GM21825 (cell line): ENCODE data around the gene CNKSR1.

Experiments
- ATAC-seq: cut with Tn5 transposase; IDR thresholded peaks from one replicate; pipeline ENCODE4 v1.9.1; 2021; ENCODE audit warnings: mild to moderate bottlenecking, moderate library complexity; ENCODE audit not compliant: unreplicated experiment

CNKSR1 gene

GRCh38 chr1:26184086-26184485 lies 6.8 kb downstream of the CNKSR1 start:
- no peak for ATAC-seq

- no peak for ATAC-seq
These were observed 7.6 kb downstream of the CNKSR1 start for GRCh38 chr1:26184883-26185282.

- no peak for ATAC-seq
These were observed 10.6 kb downstream of the CNKSR1 start for GRCh38 chr1:26187882-26188281.

DNA sequence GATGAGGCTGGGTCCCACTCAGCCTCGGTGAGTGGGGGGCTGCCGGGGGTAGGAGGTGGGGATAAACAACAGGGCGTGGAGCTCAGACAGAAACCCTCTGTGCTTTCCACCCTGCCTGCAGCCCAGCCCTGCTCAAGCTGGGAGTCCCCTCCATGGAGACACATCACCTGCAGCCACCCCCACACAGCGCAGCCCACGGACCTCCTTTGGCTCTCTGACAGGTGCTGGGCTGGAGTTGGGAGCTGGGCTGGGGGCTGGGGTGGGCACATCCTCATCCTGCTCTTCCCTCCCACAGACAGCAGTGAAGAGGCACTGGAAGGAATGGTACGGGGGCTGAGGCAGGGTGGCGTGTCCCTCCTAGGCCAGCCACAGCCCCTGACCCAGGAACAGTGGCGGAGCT lies 11.2 kb downstream of the CNKSR1 start:
- no peak for ATAC-seq

- ATAC-seq, result no peak
These were observed 12.0 kb downstream of the CNKSR1 start for GRCh38 chr1:26189331-26189730.

DNA sequence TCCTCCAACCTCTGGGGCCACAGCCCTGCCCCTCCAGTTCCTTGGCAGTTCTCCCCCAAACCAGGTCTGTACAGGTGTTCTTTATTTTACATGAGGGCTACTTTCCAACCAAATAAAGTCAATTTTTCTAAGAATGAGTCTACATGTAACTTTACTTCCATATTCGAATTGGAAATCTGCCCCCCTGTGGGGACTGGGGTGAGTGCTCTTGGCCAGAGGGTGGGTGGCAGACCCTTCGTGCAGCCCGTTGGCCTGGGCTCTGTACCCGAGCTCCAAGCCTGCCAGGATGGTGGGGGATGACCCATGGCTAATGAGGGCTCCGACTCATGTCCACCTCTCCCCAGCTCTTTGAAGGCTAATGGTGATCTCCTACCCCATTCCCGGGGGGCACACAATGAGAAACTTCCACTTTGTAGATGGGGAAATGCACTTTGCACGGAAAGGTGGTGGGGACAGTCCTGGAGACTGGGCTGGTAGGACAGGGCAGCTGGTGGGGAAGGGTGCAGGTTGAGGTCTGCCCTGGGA lies 12.5 kb downstream of the CNKSR1 start:
- no peak for ATAC-seq

GRCh38 chr1:26190373-26190987 lies 13.2 kb downstream of the CNKSR1 start, which contains the start of gene CATSPER4:
TSS of gene CATSPER4 (plus strand) at chr1:26190602. CDS start at chr1:26190628, 26 bp downstream.
- no peak for ATAC-seq

- ATAC-seq, result no peak
These were observed 14.4 kb downstream of the CNKSR1 start for GRCh38 chr1:26191739-26192138.

GRCh38 chr1:26195805-26196204 lies 18.5 kb downstream of the CNKSR1 start:
- no peak for ATAC-seq

GRCh38 chr1:26197301-26197700 lies 20.0 kb downstream of the CNKSR1 start:
- ATAC-seq, result no peak

DNA sequence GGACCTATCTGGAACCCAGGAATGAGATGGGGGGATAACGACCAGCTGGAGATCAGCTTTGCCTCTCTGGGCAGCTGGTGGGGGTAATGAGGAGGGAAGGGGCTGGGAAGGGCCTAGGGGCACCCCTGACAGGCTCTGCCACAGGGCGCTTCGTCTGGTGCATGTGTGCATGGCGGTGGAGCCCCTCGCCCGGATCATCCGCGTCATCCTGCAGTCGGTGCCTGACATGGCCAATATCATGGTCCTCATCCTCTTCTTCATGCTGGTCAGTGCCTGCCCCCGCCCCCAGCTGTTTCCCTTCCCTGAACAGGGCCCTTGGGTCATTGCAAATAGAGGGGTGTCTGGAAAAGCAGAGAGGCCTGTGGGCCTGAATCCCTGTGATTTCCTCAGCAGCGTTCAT lies 20.5 kb downstream of the CNKSR1 start:
- no peak for ATAC-seq

GRCh38 chr1:26200413-26200812 lies 23.1 kb downstream of the CNKSR1 start:
- ATAC-seq, result no peak

GRCh38 chr1:26203642-26204318 lies 26.5 kb downstream of the CNKSR1 start:
- ATAC-seq, result no peak

DNA sequence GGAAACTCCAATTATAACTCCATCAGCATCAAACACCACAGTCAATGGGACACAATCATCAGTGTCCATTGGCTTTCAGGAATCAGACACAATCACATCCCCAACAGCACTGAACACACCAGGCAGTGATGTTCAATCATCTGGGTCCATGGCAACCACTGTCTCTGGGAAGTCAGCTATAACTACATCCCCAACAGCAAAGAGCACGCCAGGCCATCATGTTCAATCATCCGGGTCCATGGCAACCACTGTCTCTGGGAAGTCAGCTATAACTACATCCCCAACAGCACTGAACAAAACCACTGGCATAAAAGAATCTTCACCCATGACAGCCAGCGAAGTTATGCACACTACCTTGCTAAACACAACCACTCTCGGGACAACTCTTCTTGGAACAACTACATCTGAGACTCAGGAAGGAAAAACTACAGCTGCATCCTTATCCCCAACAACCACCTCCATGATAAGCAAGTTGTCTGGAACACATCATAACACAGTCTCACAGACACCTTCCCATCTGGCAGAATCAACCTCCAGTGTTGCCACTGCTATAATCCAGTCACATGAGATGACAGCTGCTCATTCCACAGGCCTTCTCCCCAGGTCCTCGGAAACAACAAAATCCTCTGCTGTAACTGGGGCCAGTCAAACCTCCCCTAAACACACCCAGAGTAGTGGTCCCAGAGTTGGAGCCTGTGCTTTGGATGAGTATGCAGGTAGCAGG lies 33.0 kb downstream of the CNKSR1 start:
- no peak for ATAC-seq

DNA sequence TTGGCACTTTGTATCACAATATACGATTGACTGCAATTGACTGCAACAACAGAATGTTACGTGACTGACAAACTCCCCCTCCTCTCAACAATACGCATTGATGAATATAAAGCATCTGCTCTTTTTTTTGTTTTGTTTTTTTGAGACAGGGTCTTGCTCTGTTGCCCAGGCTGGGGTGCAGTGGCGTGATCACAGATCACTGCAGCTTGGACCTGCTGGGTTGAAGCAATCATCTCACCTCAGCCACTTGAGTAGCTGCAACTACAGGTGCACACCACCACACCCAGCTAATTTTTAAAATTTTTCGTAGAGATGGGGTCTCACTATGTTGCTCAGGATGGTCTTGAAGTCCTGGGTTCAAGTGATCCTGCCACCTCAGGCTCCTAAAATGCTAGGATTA lies 35.4 kb downstream of the CNKSR1 start:
- ATAC-seq, result no peak

GRCh38 chr1:26213335-26213905 lies 36.1 kb downstream of the CNKSR1 start:
- no peak for ATAC-seq

DNA sequence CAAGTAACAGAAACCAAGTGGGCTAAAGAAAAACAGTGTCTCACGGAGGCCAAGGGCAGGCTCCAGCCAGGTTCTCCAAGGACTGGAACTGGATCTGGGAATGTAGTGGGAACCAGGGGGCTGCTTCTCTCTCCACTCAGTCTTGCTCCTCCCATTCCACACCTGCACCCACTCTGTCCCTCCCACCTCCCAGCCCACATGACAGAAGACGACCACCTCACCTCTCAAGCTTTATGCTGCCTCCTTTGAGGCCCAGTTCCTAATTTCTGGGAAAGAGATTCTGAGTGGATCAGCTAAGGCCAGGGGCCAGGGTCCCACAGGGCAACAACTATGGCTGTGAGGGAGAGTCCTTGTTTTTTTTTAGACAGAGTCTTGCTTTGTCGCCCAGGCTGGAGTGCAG lies 38.0 kb downstream of the CNKSR1 start:
- ATAC-seq, result no peak

DNA sequence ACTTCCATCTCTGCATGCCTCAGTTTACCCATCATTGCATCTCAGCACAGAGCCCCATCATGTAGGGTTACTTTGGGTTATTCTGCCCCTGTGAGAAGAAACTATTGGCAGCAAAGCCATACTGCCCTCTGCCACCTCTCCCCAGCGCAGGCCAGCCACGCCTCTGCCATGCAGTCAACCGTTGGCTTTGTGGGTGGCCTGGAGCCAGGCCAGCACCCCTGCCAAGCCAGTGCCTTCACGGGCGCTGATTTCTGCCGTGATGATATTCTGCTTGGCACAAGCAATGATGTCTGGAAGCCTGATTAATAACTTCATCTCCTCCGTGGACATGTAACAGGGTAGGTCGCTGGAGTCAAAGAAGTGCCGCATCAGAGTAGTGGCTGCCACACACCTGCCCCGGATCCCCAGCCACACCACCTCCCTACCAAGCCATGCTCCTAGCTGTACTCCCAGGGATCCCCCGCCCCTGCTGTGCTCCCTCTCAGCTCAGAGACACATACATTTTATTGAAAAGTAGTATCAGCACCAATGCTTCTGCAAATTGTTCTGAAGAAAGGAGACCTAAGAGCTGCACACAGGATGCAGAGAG lies 41.7 kb downstream of the CNKSR1 start:
- no peak for ATAC-seq

DNA sequence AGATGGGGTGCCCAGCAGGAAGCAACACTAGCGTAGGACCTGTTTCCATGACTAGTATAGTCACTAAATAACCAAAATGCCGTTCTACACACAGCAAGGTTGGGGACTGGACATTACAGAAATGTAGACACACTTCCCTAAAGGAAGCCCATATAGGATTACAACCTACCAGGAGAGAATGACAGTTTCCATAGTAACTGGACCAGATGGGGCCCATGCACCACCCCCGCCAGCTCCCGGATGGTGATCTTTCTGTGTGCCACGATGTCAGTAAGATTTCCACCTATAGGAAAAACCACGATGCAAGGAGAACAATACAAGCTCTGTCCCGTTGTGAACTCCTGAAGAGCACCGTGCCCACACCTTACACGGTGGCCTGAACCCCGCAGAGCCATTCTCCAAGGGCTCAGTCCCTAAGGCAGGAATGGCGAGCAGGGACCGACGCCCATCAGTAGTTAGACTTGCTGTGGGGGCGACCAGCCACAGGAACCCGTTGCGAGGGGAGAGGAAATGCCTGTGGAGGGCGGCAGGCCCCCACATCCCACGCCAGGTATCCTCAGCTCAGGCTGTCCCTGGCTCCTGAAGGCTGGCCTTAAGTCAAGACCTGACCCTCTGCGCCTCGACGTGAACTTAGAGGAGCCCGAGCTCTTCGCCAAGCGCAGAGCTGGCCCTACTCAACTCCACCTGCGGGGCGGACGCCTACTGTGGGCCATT lies 43.1 kb downstream of the CNKSR1 start:
- ATAC-seq, result no peak

DNA sequence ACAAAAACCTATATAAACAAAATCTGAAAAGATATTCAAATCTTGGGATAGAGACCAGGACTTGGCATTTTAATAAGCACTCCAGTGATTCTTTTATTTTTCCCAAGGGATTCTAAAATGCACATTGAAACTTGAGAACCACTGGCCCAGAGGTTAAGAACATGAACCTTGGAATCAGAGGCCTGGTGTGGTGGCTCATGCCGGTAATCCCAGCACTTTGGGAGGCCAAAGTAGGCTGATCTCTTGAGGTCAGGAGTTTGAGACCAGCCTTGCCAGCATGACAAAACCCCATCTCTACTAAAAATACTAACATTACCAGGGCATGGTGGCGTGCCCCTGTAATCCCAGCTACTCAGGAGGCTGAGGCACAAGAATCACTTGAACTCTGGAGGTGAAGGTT lies 43.8 kb downstream of the CNKSR1 start:
- no peak for ATAC-seq

GRCh38 chr1:26224606-26225005 lies 47.3 kb downstream of the CNKSR1 start:
- ATAC-seq, result no peak
